HG03175 (cell line): ENCODE data around the gene CDYL.
"Not testable (repeated sequence)": the region's sequence is repeated elsewhere in the genome, so short reads cannot be mapped to it uniquely, and the experiment has no call there.

Experiments
- ATAC-seq: cut with Tn5 transposase; IDR thresholded peaks from one replicate; pipeline ENCODE4 v1.9.1; 2021; ENCODE audit warnings: mild to moderate bottlenecking, moderate library complexity; ENCODE audit not compliant: unreplicated experiment

The CDYL gene

DNA sequence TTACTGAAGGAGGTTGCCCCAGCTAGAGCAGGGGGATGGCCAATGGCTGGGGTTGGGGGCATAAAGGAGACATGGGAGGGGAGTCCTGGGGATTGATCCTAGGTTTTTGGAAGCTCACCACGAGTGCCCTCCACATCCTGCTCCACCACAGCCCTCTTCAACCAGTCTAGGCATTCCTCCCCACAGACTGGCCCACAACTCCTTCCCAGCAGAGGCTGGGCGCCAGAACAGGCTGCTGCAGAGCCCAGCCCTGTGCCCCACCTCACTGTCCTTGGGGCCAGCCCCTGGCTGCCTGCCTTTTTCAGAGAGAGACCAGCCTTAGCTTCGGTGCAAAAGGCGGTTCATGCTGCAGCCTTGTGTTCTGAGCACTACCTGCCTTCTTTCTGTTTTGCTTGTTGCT, 211.2 kb downstream of the CDYL start:
- ATAC-seq: no peak

GRCh38 chr6:4994741-4995140, 218.5 kb downstream of the CDYL start:
- no peak for ATAC-seq

DNA sequence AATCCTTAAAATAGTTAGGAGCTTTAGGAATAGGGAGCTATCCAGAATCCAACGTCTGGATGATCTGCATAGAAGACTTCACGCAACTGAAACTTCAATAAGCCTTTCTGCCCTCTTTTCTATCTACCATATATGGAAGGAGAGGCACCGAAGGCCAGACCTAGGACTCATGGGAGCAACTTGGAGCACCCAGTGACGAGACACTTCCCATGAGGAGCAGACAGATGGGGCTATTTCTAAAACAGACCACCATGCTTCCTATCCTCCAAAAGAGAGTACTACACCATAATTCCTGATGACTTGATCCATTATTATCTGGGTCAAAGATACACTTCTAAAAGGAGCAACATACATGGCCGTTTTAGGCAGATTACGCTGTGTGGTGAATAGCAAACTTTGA, 221.7 kb downstream of the CDYL start:
- no peak for ATAC-seq

- ATAC-seq: no peak
These were observed 223.4 kb downstream of the CDYL start for GRCh38 chr6:4999586-4999985.

DNA sequence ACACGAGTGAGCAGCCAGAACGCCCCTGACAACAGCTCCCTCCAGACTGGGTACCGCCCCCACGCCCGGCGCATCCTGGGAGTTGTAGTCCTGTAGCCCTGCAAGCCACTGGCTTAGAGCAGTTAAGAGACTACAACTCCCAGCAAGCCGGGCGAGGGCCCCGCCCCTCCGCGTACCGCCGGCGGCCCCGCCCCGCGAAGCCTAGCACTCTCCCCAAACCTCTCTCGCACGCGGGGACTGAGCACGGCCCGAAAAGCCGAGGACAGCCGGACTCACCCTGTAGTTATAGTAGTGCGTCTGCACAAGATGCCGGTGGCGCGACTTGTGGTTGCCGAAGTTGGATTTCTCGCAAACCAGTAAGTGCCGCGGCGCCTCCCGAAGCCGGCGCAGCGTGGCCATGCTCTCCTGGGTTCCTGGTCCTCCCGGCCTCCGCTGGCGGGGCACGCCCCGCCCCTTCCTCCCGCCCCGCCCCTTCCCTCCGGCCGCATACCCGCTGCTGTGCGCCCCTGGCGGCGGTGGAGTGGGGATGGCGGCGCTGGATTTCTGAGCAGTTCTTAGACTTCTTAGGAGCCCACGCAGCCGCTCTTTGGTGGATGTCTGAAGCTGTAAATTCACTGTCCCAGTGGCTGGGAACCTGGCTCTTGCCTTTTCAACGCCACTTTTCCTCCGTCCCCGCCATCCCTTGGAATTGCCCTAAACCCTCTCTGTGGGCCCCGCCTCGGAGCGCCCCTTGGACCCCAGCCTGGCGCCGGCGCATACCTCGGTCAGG, 227.6 kb downstream of the CDYL start, which contains the start of gene RPP40:
TSS of gene RPP40 (minus strand) at position 434 of the 769 bp plus-strand sequence. CDS start at position 399, 35 bp downstream.
- peak; percentile 92 for ATAC-seq

DNA sequence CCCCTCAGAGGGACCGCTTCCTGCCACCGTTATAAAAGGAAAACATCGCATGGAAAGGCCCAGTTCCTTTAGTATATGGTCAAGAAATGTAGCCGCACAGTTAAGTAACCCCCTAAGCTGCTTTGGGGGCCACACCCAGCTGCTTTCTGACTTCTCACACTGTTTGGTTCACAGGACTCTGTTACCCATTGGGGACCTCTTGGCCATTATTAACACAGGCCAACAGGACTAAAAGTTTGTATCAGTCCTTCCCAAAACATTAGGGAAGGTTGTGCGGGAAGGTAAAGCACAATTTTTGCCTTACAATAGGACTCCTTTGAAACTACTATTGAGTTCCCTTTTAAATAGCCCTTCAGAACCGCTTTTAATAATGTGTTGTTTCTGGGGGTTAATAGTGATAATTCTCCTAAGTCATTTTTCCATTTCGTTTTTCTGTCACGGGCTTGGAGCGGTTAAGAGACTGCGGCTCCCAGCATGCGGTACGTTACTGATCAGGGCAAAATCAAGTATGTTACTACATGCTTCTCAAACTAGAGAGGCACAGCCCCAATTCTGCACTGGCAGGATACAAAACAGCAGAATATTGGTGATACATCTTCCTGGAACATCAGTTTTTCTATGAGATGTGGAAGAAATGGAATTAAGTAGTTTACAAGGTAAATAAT, 228.3 kb downstream of the CDYL start:
- no peak for ATAC-seq

GRCh38 chr6:5005038-5005433, 228.8 kb downstream of the CDYL start:
- ATAC-seq: not testable (repeated sequence)
